Stimulated activated CD4-positive, alpha-beta T cell treated with anti-CD3 and anti-CD28 coated beads, Interleukin-2, amount 100 ng/mL, for 4 hours (primary cell): ENCODE measurements around the gene RAB6D.
"Not testable (repeated sequence)": the region's sequence is repeated elsewhere in the genome, so short reads cannot be mapped to it uniquely, and the experiment has no call there.

Experiments used
- DNase-seq: peaks from one replicate; pipeline ENCODE4 v3.0.0-alpha.2; 2020; ENCODE audit warnings: low read depth

Gene RAB6D

GRCh38 chr2:131363703-131364186 lies at the start of gene RAB6D:
TSS of gene RAB6D (minus strand) at chr2:131364168. CDS start at chr2:131363720, 448 bp downstream.
- not testable (repeated sequence) for DNase-seq

GRCh38 chr2:131413148-131413747 lies 49.3 kb upstream of the RAB6D start:
- no peak for DNase-seq

GRCh38 chr2:131410173-131410572 lies 46.2 kb upstream of the RAB6D start:
- no peak for DNase-seq

- no peak for DNase-seq
These were observed 44.8 kb upstream of the RAB6D start for GRCh38 chr2:131408778-131409177.

DNA sequence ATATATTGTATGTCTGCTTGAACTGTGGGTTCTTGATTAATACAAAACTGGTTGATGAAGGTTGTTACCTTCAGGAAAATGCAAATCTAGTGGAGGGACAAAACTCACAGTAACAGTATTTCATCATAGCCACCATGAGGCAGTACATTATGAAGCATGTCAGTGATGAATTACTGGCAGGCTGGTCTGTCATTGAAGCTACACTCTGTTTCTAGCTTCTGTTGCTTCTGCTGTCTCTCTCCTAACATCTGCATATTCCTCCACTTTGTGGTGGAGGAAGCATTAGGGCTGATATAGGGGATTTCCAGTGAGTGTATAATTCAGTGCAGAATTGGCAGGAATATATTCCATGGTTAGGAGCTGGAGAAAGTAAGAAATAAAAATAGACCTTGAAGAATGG lies 44.2 kb upstream of the RAB6D start:
- no peak for DNase-seq

DNA sequence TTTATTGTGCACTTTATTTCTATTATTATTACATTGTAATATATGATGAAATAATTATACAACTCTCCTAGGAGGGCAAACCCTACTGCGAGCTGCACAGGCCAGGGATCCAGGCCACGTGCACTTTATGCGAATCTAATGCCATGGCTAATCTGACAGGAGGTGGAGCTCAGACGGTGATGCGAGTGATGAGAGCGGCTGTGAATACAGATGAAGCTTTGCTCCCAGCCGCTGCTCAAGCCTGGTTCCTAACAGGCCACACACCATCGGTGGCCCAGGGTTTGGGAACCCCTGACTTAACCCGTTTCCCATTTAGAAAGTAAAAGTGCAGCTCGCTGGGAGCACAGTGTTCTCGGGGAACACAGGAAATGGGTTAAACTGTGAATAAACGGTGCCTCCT lies 40.8 kb upstream of the RAB6D start:
- DNase-seq: no peak

- no peak for DNase-seq
These were observed 38.5 kb upstream of the RAB6D start for GRCh38 chr2:131402320-131403039.

DNA sequence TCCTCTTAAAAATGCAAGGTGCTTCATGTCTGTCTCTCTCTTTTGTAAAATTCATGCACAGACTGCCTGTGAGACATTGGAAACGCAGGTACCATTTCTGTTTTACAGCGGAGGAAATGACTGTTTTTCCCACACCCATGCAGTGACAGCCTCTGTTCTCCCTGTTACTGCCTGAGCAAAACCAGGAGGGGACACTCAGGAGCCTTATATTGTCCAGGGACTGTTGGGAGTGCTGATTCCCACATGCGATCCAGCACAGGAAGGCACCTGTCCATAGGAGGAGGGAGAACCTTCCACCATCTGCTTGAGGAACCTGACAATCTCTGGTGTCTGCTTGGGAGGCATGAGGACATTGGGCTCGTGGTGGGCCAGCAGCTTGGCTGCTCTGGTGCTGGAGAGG lies 36.9 kb upstream of the RAB6D start:
- DNase-seq: no peak

DNA sequence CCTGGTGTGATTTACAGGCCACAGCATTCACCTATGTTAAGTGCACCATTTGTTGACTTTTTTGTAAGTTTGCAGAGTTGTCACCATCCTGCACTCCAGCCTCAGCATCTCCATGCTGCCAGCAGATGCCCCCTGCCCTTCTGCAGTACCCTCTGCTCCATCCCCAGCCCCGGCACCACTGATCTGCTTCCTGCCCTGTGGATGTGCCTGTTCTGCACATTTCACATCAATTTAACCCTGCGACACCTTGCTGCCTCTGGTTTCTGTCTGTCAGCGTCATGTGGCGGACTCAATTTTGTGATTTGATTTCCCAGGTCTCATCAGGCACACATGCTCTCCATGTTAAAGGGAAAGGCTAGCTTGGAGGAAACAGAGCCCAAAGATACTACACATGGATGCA lies 36.5 kb upstream of the RAB6D start:
- DNase-seq: not testable (repeated sequence)

GRCh38 chr2:131396209-131396608 lies 32.2 kb upstream of the RAB6D start:
- not testable (repeated sequence) for DNase-seq

DNA sequence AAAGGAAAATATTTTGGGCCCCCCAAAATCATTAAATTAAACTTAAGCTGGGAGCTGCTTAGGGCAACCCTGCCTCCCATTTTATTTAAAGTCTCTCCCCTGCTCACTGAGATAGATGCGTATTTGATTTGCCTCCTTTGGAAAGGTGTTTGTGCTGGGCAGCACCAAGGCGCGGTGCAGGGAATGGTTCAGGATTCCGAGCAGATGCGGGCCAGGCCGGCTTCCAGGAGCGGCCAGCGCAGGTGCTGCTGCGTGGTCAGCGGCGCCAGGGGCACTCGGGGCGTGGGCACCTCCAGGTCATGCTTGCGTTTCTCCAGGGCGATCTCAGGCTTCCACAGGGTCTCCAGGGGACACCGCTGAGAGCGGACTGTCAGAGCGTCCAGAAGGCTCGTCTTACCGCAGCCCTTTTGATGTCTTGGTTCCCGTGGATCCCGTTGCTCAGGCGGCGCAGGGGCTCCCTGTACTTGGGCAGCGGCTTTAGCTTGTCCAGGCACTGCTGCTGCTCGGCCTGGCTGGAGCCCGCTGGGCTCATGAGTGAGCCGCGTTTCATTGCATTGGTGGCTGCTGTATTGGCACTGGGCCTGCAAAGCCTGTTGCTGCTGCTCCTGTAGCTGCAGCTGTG lies 31.2 kb upstream of the RAB6D start:
- DNase-seq: not testable (repeated sequence)

- DNase-seq: no peak
These were observed 30.4 kb upstream of the RAB6D start for GRCh38 chr2:131394147-131394931.

- not testable (repeated sequence) for DNase-seq
These were observed 28.0 kb upstream of the RAB6D start for GRCh38 chr2:131391953-131392352.

GRCh38 chr2:131391471-131391870 lies 27.5 kb upstream of the RAB6D start:
- not testable (repeated sequence) for DNase-seq

DNA sequence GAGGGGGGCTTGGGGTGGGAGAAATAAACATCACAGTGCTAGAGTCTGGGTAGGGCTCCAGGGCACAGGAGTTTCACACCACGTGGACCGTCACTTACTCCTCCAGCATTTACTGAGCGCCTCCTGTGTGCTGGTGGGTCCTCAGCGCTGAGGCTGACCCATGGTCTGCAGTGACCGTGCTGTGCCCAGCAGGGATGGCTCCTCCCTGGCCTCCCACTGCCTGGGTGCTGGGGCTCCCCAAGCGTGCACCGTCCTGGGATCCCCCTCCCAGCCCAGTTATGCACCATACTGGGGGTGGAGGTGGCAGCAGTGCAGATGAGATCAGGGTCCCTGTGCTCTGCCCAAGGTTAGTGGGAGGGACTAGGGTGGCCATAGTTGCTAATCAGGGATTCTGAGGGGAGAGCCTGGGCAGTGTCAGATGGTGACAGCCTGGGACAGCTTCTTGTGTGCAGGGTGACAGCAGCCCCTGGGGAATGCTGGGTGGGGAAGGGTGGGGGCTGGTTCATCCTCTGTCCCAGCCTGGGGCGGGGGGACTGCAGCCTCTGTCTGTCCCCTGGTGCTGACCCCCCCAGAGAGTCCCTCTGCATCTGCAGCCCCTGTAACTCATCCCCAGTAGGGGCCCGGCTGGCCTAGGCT lies 26.6 kb upstream of the RAB6D start:
- DNase-seq: not testable (repeated sequence)

DNA sequence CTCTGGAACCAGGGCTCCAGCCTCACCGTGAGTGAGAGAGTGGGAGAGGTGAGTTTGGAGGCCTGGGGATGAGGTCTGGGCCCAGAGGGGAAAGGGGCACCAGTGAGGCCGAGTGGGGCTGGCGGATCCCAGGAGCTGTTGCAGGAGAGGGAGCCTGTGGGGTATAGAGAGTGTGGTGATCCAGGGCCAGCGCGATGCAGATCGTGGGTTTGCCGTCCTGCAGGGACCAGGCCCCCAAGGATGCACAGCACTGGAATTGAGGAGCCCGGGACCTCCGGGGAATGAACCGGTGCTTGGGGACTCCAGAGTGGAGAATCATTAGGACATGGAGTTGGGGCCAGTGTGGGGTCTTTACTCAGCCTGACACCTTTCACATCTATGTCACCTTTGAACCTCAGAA lies 25.7 kb upstream of the RAB6D start:
- no peak for DNase-seq

DNA sequence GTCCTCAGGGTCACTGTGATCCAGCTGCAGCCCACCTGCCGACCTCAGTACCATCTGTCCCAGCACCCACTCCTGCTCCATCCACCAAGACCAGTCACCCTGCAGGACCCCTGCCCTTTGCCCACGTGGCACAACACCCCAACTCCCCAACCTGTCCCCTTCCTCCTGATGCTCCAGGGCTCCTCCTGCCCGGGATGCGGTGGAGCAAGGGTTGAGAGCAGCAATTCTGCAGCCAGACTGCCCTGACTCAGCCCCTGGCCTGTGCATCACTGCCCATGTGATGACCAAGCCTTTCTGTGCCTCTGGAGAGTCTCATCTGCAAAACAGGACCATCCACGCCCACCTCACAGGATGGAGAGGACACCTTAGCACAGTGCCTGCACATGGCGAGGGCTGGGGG lies 24.9 kb upstream of the RAB6D start:
- not testable (repeated sequence) for DNase-seq

GRCh38 chr2:131373111-131373510 lies 9.1 kb upstream of the RAB6D start:
- not testable (repeated sequence) for DNase-seq

DNA sequence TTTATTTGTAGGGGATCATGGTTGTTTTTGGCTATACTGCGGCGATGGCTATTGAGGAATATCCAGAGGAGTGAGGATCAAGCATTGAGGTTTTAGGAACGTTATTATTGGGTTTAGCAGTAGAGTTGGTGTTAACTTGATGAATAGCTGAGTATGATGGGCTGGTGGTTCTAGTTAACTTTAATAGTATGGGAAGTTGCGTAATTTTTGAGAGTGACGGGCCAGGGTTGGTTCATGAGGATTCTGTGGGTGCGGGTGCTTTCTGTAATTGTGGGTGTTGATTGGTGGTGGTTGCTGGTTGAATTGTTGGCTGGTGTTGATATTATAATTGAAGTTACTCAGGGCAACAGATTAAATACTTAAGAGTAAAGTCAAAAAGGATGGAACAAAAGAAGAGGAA lies 6.0 kb upstream of the RAB6D start:
- DNase-seq: no peak

DNA sequence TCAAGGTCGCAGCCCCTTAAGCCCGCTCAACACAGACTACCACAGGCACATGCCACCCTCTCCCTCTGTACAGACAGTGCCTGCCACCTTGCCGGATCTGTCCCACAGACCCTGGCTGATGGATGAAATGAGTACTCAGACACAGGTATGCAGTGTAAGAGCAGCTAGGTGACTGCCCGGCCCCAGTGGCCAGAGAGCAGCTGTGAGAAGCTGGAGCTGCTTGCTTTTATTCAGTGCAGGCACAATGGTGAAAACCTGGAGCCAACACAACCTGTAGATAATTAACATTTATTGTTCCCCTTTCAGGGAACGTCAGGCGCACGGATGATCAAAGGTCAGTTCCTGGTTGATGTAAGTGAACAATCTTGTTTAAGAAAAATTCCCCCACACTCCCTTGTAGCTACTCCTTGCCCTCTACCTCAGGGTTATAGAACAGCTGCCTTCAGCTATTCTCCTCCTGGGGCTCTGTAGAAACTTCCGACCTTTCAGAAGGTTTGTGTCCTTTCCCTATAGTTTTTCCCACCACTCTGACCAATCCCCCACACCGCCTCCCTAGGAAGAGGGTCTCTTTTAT lies 4.6 kb upstream of the RAB6D start:
- DNase-seq: not testable (repeated sequence)

- no peak for DNase-seq
These were observed 3.4 kb upstream of the RAB6D start for GRCh38 chr2:131367352-131367751.

DNA sequence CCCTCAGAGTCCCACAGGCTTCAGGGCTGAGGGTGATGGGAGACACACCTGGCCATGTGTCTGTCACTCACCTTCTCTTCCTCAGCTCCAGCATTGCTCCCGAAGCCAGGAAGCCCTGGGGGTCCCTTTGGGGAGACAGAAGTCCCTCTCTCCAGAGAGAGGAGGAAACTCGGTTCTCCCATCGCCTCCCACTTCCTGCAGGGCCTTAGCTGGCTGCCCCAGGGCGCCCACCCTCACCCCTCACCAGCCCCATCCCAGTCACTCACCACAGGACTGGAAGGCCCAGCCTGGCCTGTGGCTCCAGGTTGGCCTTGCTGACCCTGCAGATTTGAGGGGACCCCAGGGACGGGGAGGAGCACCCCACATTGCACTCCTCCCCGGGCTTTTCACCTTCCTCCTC lies 2.7 kb upstream of the RAB6D start:
- no peak for DNase-seq
